H1 (cell line): Measurements from ENCODE around the gene WDR81. TPM values are rescaled to one million over a fixed set of nuclear protein-coding genes. Genes with fewer than 3 reads are reported as not detected.

Source experiments
- CTCF ChIA-PET: fragments of 300-600 bp; sonication (Branson Sonifier 250); formaldehyde crosslinking; loops from one replicate; lab custom pipeline; 2021; ENCODE audit not compliant: partially characterized antibody; lab: Charles Lee
- POLR2A ChIA-PET: fragments of 300-600 bp; sonication (Branson Sonifier 250); formaldehyde crosslinking; loops from one replicate; lab custom pipeline; 2021; ENCODE audit warnings: inconsistent platforms; ENCODE audit not compliant: partially characterized antibody; lab: Charles Lee
- DNase-seq, 2 experiments: peaks; one replicate each; pipeline versions ENCODE4 v3.0.0 to v3.0.0-alpha.2; 2010 to 2022; ENCODE audit warnings: low spot score in 2 of 2, low read depth in 1 of 2, mixed read lengths in 1 of 2
- FAIRE-seq: peaks from 2 replicates; lab custom pipeline; 2011; peaks lifted over from hg19 to GRCh38; lab: Jason Lieb, UNC
- H2AFZ ChIP-seq: 2 replicates; pipeline ENCODE4 v1.8.1; 2012; ENCODE audit warnings: low read length, inconsistent platforms
- H2AK5ac ChIP-seq: 2 replicates; pipeline ENCODE4 v1.6.1; 2013; ENCODE audit warnings: low read depth, low read length
- H2BK120ac ChIP-seq: replicated peaks from 2 replicates; pipeline ENCODE3; 2013; ENCODE audit warnings: low read depth, low read length, inconsistent platforms
- H2BK12ac ChIP-seq: 2 replicates; pipeline ENCODE4 v1.6.1; 2013; ENCODE audit warnings: low read depth, low read length
- H2BK15ac ChIP-seq: 2 replicates; pipeline ENCODE4 v1.6.1; 2013; ENCODE audit warnings: low read length
- H2BK20ac ChIP-seq: 2 replicates; pipeline ENCODE4 v1.6.1; 2013; ENCODE audit warnings: low read length
- H2BK5ac ChIP-seq: 2 replicates; pipeline ENCODE4 v1.6.1; 2013; ENCODE audit warnings: low read depth, low read length
- H3K14ac ChIP-seq: 2 replicates; pipeline ENCODE4 v1.6.1; 2013; ENCODE audit warnings: inconsistent platforms; ENCODE audit not compliant: insufficient read length
- H3K18ac ChIP-seq: 2 replicates; pipeline ENCODE4 v1.6.1; 2013; ENCODE audit warnings: low read length; ENCODE audit errors: extremely low read depth
- H3K23ac ChIP-seq: 2 replicates; pipeline ENCODE4 v1.6.1; 2013; ENCODE audit warnings: inconsistent platforms; ENCODE audit not compliant: insufficient read length
- H3K23me2 ChIP-seq: 2 replicates; pipeline ENCODE4 v1.6.1; 2013; ENCODE audit warnings: low read depth, low read length
- H3K27ac ChIP-seq: 2 replicates; pipeline ENCODE4 v1.6.1; 2011; ENCODE audit warnings: low read depth, low read length, inconsistent platforms
- H3K27me3 ChIP-seq, 4 experiments: replicated peaks in 1 of 4; 1 replicate in 1 of 4; 2 replicates in 3 of 4; pipeline versions ENCODE4 v1.6.1 to v1.8.1; 2011 to 2013; ENCODE audit warnings: low read length in 3 of 4, mild to moderate bottlenecking in 3 of 4, inconsistent platforms in 2 of 4, mixed read lengths in 2 of 4, moderate library complexity in 1 of 4; ENCODE audit not compliant: control insufficient read depth in 3 of 4, insufficient read depth in 3 of 4; ENCODE audit errors: extremely low read depth in 1 of 4
- H3K36me3 ChIP-seq, 4 experiments: 2 replicates each; pipeline versions ENCODE4 v1.6.1 to v1.8.1; 2011 to 2013; ENCODE audit warnings: mild to moderate bottlenecking in 4 of 4, low read length in 3 of 4, moderate library complexity in 2 of 4, control low read depth in 1 of 4, inconsistent platforms in 1 of 4; ENCODE audit not compliant: insufficient read depth in 4 of 4, control insufficient read depth in 2 of 4
- H3K4ac ChIP-seq: replicated peaks from 2 replicates; pipeline ENCODE3; 2013; ENCODE audit warnings: low read length, low read depth, mixed read lengths, inconsistent platforms; ENCODE audit not compliant: insufficient read length
- H3K4me1 ChIP-seq, 4 experiments: replicated peaks in 1 of 4; 1 replicate in 1 of 4; 2 replicates in 3 of 4; pipeline versions ENCODE4 v1.6.1 to v1.8.1; 2011 to 2013; ENCODE audit warnings: low read length in 3 of 4, inconsistent platforms in 2 of 4, mixed read lengths in 1 of 4; ENCODE audit not compliant: insufficient read depth in 4 of 4, control insufficient read depth in 3 of 4
- H3K4me2 ChIP-seq, 2 experiments: 2 replicates each; pipeline versions ENCODE4 v1.6.1 to v1.8.1; 2011 to 2013; ENCODE audit warnings: low read depth in 2 of 2, low read length in 2 of 2, control low read depth in 1 of 2, inconsistent platforms in 1 of 2, mild to moderate bottlenecking in 1 of 2; ENCODE audit not compliant: insufficient read depth in 1 of 2
- H3K4me3 ChIP-seq, 4 experiments: fragments of 200-600, 300-600 bp in 1 of 4; sonication (generic), shearing (Covaris generic), sonication (Bioruptor Twin) in 1 of 4; 2 replicates each; pipeline versions ENCODE4 v1.5.1 to v1.8.1; 2011 to 2016; ENCODE audit warnings: low read length in 4 of 4, low read depth in 3 of 4, control low read depth in 2 of 4, inconsistent platforms in 2 of 4, mild to moderate bottlenecking in 2 of 4, mixed read lengths in 1 of 4, moderate library complexity in 1 of 4; ENCODE audit not compliant: insufficient read depth in 2 of 4; ENCODE audit errors: extremely low read depth in 1 of 4
- H3K56ac ChIP-seq: replicated peaks from 2 replicates; pipeline ENCODE3; 2013; ENCODE audit warnings: low read depth, mild to moderate bottlenecking, mixed read lengths, low read length, inconsistent platforms; ENCODE audit not compliant: insufficient read length
- H3K79me1 ChIP-seq: 2 replicates; pipeline ENCODE4 v1.6.1; 2013; ENCODE audit warnings: low read depth, low read length, control low read depth
- H3K79me2 ChIP-seq, 2 experiments: 2 replicates each; pipeline versions ENCODE4 v1.6.1 to v1.8.1; 2012 to 2013; ENCODE audit warnings: low read length in 2 of 2, mild to moderate bottlenecking in 2 of 2, inconsistent platforms in 1 of 2; ENCODE audit not compliant: insufficient read depth in 2 of 2, control insufficient read depth in 1 of 2
- H3K9ac ChIP-seq, 4 experiments: replicated peaks in 1 of 4; 1 replicate in 1 of 4; 2 replicates in 3 of 4; pipeline versions ENCODE4 v1.6.1 to v1.8.1; 2011 to 2013; ENCODE audit warnings: low read depth in 3 of 4, low read length in 3 of 4, control low read depth in 2 of 4, mild to moderate bottlenecking in 2 of 4, moderate library complexity in 2 of 4, inconsistent platforms in 1 of 4; ENCODE audit errors: extremely low read depth in 1 of 4
- H3K9me3 ChIP-seq, 2 experiments: 2 replicates each; pipeline versions ENCODE4 v1.6.1 to v1.8.1; 2012 to 2013; ENCODE audit warnings: mild to moderate bottlenecking in 2 of 2, moderate library complexity in 2 of 2, control low read depth in 1 of 2, inconsistent platforms in 1 of 2, low read depth in 1 of 2, low read length in 1 of 2, mixed read lengths in 1 of 2; ENCODE audit not compliant: insufficient read depth in 2 of 2
- H4K20me1 ChIP-seq, 2 experiments: replicated peaks in 1 of 2; 2 replicates each; pipeline versions ENCODE3 to v1.8.1; 2011 to 2013; ENCODE audit warnings: inconsistent platforms in 2 of 2, low read length in 2 of 2, mild to moderate bottlenecking in 1 of 2; ENCODE audit not compliant: insufficient read depth in 2 of 2, control insufficient read depth in 1 of 2
- H4K5ac ChIP-seq: 2 replicates; pipeline ENCODE4 v1.6.1; 2013; ENCODE audit warnings: low read length, low read depth, mixed read lengths, inconsistent platforms; ENCODE audit not compliant: insufficient read length
- H4K8ac ChIP-seq: 2 replicates; pipeline ENCODE4 v1.8.0; 2013; ENCODE audit warnings: mild to moderate bottlenecking, moderate library complexity, low read length, inconsistent platforms; ENCODE audit not compliant: insufficient read depth; ENCODE audit errors: extremely low read depth
- H4K91ac ChIP-seq: replicated peaks from 2 replicates; pipeline ENCODE3; 2013; ENCODE audit warnings: low read length, mixed read lengths, inconsistent platforms; ENCODE audit not compliant: insufficient read length
- ATF3 ChIP-seq: IDR thresholded peaks from 2 replicates; pipeline ENCODE4 v1.6.1; 2011; ENCODE audit warnings: low read depth, mild to moderate bottlenecking, low read length; ENCODE audit not compliant: insufficient read depth
- BACH1 ChIP-seq: IDR thresholded peaks from 2 replicates; pipeline ENCODE4 v1.6.1; 2012; ENCODE audit warnings: low read length, improper control_type of control experiment
- BCL11A ChIP-seq, 2 experiments: IDR thresholded peaks; one replicate each; pipeline ENCODE4 v1.6.1; 2011; ENCODE audit warnings: low read depth in 2 of 2, low read length in 2 of 2, mild to moderate bottlenecking in 2 of 2
- CHD2 ChIP-seq: IDR thresholded peaks from 2 replicates; pipeline ENCODE4 v1.6.1; 2012; ENCODE audit warnings: low read length, improper control_type of control experiment
- JUN ChIP-seq: IDR thresholded peaks from 2 replicates; pipeline ENCODE4 v1.6.1; 2011; ENCODE audit warnings: low read depth, mild to moderate bottlenecking, improper control_type of control experiment, low read length
- KDM1A ChIP-seq: fragments of 200-600, 300-600 bp; sonication (generic); IDR thresholded peaks from 2 replicates; pipeline ENCODE4 v1.7.1; 2016; ENCODE audit warnings: mild to moderate bottlenecking, low read length, borderline replicate concordance
- POLR2AphosphoS5 ChIP-seq: IDR thresholded peaks from 2 replicates; pipeline ENCODE4 v1.6.1; 2011; ENCODE audit warnings: low read depth, low read length
- RAD21 ChIP-seq, 2 experiments: IDR thresholded peaks in 1 of 2; conservative IDR thresholded peaks in 1 of 2; 2 replicates each; pipeline ENCODE4 v1.6.1; 2011; ENCODE audit warnings: low read depth in 2 of 2, low read length in 2 of 2, improper control_type of control experiment in 1 of 2, inconsistent platforms in 1 of 2, mild to moderate bottlenecking in 1 of 2, moderate library complexity in 1 of 2
- RBBP5 ChIP-seq: IDR thresholded peaks from 2 replicates; pipeline ENCODE4 v1.7.1; 2012; ENCODE audit warnings: low read depth, mild to moderate bottlenecking, inconsistent platforms, low read length, moderate library complexity, borderline replicate concordance
- SP2 ChIP-seq: IDR thresholded peaks from 2 replicates; pipeline ENCODE4 v1.6.1; 2012; ENCODE audit warnings: mild to moderate bottlenecking, low read length, inconsistent platforms
- YY1 ChIP-seq: IDR thresholded peaks from 2 replicates; pipeline ENCODE4 v1.6.1; 2011; ENCODE audit warnings: low read depth, mild to moderate bottlenecking, low read length
- WGBS, 2 experiments: shearing (Covaris generic) in 1 of 2; methylation state at CpG; one replicate each; pipeline versions ENCODE4 v1.1.6 to v1.1.7; 2013 to 2015; ENCODE audit warnings: low lambda C conversion rate in 2 of 2, mixed read lengths in 2 of 2, inconsistent platforms in 1 of 2, low coverage in 1 of 2, missing lambda C conversion rate in 1 of 2; ENCODE audit not compliant: insufficient replicate concordance in 2 of 2, insufficient coverage in 1 of 2, insufficient read length in 1 of 2; ENCODE audit errors: extremely low coverage in 1 of 2, missing lambda C conversion rate in 1 of 2; 5-methylcytosine and 5-hydroxymethylcytosine counted together
- polyA plus RNA-seq, 7 experiments: library from polyadenylated mRNA; depleted of rRNA in 3 of 7; stranded (reverse) in 5 of 7; unstranded in 2 of 7; fragments of >200 nt in 5 of 7; fragments of 200-250 nt in 2 of 7; gene quantifications; 1 replicate in 5 of 7; 2 replicates in 1 of 7; 4 replicates in 1 of 7; pipeline versions ENCODE4 v1.2.1 to v1.2.3, GENCODE V29; 2011 to 2013; ENCODE audit warnings: missing spikeins in 2 of 7, mixed read lengths in 2 of 7
- total RNA-seq: library from RNA; stranded (reverse); fragmentation: NEBNext Ultra II Directional; extraction: Animal tissue kit (Norgen Biotek cat#: 25700); gene quantifications from 2 replicates; pipeline ENCODE4 v1.2.1, GENCODE V29; 2021

The WDR81 gene
- total and polyA plus RNA-seq, 2 of the 8 experiments (the other 6 are each of a cell fraction or from before 2014, with no cell fraction given), result 9.1 to 12.3 TPM

DNA sequence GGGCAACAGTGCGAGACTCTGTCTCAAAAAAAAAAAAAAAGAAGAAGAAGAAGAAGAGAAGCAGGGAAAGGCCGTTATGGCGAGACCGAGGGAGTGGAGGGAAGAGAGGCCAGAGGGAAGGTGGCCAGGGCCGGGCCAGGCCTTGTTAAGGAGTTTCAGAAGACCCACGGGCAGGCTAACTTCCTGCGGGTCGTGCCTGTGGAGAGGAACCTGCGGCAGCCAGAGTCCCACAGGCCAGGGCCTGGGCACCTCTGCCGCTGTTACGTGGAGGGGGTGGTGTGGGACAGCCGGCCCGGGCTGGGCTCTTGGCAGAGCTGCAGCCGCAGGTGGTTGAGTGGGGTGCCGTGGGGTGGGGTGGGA lies 5.4 kb downstream of the WDR81 start:
- H3K4me2 ChIP-seq, result no peak overlapping the region
- no peaks in the 10 kb centered on the region; a peak in 1 of 4 replicates for H3K79me2 ChIP-seq
- H2BK20ac ChIP-seq, result no peak overlapping the region
- DNase-seq (no peak), FAIRE-seq (no peak)
- H3K9ac ChIP-seq, result no peak overlapping the region
- no peaks in the 10 kb centered on the region for H3K27me3 ChIP-seq
- no peak overlapping the region for H2BK12ac ChIP-seq
- H2BK120ac ChIP-seq, result no peak overlapping the region
- WGBS, 2 experiments, result 93% methylated on average over 10 of the region's 15 CpGs; no CpG with 5 or more reads in 1 of the 2 experiments
- H4K8ac ChIP-seq, result peak overlapping the region; percentile 35; the same call in 1 of the 2 replicates
- no peak overlapping the region for H4K5ac ChIP-seq
- no peak overlapping the region for H4K91ac ChIP-seq
- ChIA-PET POLR2A (interaction anchor here (1.0 to 4.2 kb wide), 4 partner anchors 13 to 43 kb away, joined by 3 to 16 read pairs (median 4); no protein-coding TSS in a partner anchor), CTCF (interaction anchor here (1.0 to 7.1 kb wide), 3 partner anchors 9 to 54 kb away, joined by 3 to 34 read pairs (median 3); no protein-coding TSS in a partner anchor)
- no peak overlapping the region for H3K23ac ChIP-seq
- H3K18ac ChIP-seq, result no peak overlapping the region
- H2AK5ac ChIP-seq, result no peak overlapping the region
- H3K4me3 ChIP-seq, result no peak overlapping the region
- no peaks in the 10 kb centered on the region for H3K9me3 ChIP-seq
- no peak overlapping the region for H3K56ac ChIP-seq
- H3K4me1 ChIP-seq, result peaks cover 0 to 5% (median 3%) of the 10 kb centered on the region in 4 experiments; a peak in 5 of 7 replicates
- H3K14ac ChIP-seq, result no peak overlapping the region
- H3K23me2 ChIP-seq, result peaks cover 2% of the 10 kb centered on the region; the same call in 1 of the 2 replicates
- H3K4ac ChIP-seq, result no peak overlapping the region
- H3K36me3 ChIP-seq, result no peaks in the 10 kb centered on the region; a peak in 3 of 8 replicates
- H2AFZ ChIP-seq, result no peak overlapping the region
- peaks cover 0 to 7% of the 10 kb centered on the region in 2 experiments for H4K20me1 ChIP-seq
- TF ChIP-seq YY1 (no peak), BCL11A (IDR thresholded peaks at IDR 0.05; ENCODE audit: low read depth in 2 of 2, low read length in 2 of 2) (no peak), CHD2 (no peak), JUN (no peak), KDM1A (no peak), RBBP5 (no peak), RAD21 (IDR thresholded peaks at IDR 0.05 in 1 of 2, conservative IDR thresholded peaks at IDR 0.05 in 1 of 2; ENCODE audit: low read depth in 2 of 2, low read length in 2 of 2) (no peak), BACH1 (no peak), ATF3 (no peak), POLR2AphosphoS5 (no peak), SP2 (no peak)
- no peak overlapping the region for H2BK5ac ChIP-seq
- H3K27ac ChIP-seq, result no peak overlapping the region
- H3K79me1 ChIP-seq, result peaks cover 4% of the 10 kb centered on the region; the same call in 1 of the 2 replicates
- no peak overlapping the region for H2BK15ac ChIP-seq
